ENCODE data around the gene PRSS12. TPM values are rescaled to one million over a fixed set of nuclear protein-coding genes. Genes with fewer than 3 reads are reported as not detected.
"Not testable (repeated sequence)": the region's sequence is repeated elsewhere in the genome, so short reads cannot be mapped to it uniquely, and the experiment has no call there.

Gene PRSS12, protein sequence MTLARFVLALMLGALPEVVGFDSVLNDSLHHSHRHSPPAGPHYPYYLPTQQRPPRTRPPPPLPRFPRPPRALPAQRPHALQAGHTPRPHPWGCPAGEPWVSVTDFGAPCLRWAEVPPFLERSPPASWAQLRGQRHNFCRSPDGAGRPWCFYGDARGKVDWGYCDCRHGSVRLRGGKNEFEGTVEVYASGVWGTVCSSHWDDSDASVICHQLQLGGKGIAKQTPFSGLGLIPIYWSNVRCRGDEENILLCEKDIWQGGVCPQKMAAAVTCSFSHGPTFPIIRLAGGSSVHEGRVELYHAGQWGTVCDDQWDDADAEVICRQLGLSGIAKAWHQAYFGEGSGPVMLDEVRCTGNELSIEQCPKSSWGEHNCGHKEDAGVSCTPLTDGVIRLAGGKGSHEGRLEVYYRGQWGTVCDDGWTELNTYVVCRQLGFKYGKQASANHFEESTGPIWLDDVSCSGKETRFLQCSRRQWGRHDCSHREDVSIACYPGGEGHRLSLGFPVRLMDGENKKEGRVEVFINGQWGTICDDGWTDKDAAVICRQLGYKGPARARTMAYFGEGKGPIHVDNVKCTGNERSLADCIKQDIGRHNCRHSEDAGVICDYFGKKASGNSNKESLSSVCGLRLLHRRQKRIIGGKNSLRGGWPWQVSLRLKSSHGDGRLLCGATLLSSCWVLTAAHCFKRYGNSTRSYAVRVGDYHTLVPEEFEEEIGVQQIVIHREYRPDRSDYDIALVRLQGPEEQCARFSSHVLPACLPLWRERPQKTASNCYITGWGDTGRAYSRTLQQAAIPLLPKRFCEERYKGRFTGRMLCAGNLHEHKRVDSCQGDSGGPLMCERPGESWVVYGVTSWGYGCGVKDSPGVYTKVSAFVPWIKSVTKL
- 22.6 TPM for polyA plus RNA-seq (2012; ENCODE audit: insufficient read depth, insufficient read length, low read depth)

DNA sequence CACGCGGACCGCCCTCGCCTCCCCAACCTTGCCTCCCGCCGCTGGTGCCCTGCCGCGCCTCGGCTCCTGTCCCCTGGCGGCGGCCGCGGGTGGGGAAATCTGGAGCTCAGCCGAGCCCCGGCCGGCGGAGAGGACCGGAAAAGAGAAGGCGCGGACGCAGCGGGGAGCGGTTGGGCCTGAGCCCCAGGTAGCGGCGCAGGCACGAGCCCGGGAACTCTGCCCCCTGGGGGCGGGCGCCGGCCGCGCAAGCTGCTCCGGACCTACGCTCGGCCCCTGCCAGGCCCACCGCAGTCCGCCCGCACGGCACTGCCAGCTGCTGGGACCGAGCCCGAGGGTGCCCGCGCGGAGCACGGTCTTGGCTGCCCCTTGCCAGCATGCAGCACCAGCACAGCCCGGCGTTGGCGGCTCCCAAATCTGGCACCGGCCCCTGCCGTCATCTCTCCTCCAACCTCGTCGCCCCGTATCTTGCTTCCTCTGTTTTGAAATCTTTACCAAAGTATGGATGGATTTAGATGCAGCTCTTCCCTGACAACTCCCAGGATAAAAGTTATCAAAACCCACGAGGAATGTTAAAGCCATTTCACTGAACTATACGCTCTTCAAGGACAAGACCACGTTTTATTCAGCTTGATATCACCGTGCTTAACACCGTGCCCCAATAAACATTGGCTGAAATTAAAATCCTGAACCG, at the start of gene PRSS12:
TSS of gene PRSS12 (minus strand) at position 161 of the 691 bp plus-strand sequence. CDS start 283 bp downstream, outside the sequence.
- no peaks in the 10 kb centered on the region; the same call in 1 of the 2 replicates for H3K4me1 ChIP-seq
- peak within 1 kb of the TSS; percentile 78 for H3K4me3 ChIP-seq (ENCODE audit: low read depth, low read length)
- DNase-seq = peak; percentile 95
- TF ChIP-seq, protein P1, sequence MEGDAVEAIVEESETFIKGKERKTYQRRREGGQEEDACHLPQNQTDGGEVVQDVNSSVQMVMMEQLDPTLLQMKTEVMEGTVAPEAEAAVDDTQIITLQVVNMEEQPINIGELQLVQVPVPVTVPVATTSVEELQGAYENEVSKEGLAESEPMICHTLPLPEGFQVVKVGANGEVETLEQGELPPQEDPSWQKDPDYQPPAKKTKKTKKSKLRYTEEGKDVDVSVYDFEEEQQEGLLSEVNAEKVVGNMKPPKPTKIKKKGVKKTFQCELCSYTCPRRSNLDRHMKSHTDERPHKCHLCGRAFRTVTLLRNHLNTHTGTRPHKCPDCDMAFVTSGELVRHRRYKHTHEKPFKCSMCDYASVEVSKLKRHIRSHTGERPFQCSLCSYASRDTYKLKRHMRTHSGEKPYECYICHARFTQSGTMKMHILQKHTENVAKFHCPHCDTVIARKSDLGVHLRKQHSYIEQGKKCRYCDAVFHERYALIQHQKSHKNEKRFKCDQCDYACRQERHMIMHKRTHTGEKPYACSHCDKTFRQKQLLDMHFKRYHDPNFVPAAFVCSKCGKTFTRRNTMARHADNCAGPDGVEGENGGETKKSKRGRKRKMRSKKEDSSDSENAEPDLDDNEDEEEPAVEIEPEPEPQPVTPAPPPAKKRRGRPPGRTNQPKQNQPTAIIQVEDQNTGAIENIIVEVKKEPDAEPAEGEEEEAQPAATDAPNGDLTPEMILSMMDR (IDR thresholded peaks at IDR 0.05; ENCODE audit: low read depth, low read length) = peak; percentile 64
- no peaks in the 10 kb centered on the region for H3K27me3 ChIP-seq
- no peaks in the 10 kb centered on the region for H3K9me3 ChIP-seq
- no peaks in the 10 kb centered on the region for H3K36me3 ChIP-seq

DNA sequence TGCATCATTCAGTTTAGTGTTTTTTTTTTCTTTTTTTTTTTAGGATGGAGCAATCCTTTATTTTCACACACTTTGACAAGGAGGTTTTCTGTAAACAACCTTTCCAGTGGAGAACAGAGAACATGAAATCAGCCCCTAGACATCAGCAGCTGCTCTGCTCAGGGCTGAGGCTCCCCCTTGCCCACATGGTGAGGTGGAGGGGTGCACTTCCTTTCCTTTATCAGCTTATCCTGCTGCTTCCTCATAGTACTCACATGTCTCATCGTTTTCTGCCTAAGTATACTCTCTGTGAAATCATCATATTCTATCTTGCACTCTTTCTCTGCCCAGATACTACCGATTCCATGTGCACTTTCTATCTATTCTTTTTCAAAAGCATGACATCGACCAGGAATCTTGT, 47.6 kb upstream of the PRSS12 start:
- Histone ChIP-seq H3K4me1 (peaks cover 8% of the 10 kb centered on the region), H3K36me3 (no peaks in the 10 kb centered on the region), H3K9me3 (no peaks in the 10 kb centered on the region), H3K27me3 (no peaks in the 10 kb centered on the region), H3K4me3 (ENCODE audit: low read depth, low read length) (no peak overlapping the region)
- TF ChIP-seq, protein P1 (IDR thresholded peaks at IDR 0.05; ENCODE audit: low read depth, low read length) = no peak
- DNase-seq = no peak

DNA sequence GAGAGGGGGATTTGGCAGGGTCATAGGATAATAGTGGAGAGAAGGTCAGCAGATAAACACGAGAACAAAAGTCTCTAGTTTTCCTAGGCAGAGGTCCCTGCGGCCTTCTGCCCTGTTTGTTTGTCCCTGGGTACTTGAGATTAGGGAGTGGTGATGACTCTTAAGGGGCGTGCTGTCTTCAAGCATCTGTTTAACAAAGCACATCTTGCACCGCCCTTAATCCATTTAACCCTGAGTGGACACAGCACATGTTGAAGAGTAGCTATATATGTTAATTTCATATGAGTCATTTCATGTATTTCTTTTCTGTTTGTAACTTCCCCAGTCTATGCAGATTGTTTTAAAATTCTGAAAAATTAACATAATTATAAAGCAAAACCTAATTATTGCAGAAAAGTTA, 47.1 kb upstream of the PRSS12 start:
- H3K4me1 ChIP-seq = peaks cover 12% of the 10 kb centered on the region
- not testable (repeated sequence) for H3K27me3 ChIP-seq; DNase-seq; H3K36me3 ChIP-seq; H3K4me3 ChIP-seq (ENCODE audit: low read depth, low read length); H3K9me3 ChIP-seq

DNA sequence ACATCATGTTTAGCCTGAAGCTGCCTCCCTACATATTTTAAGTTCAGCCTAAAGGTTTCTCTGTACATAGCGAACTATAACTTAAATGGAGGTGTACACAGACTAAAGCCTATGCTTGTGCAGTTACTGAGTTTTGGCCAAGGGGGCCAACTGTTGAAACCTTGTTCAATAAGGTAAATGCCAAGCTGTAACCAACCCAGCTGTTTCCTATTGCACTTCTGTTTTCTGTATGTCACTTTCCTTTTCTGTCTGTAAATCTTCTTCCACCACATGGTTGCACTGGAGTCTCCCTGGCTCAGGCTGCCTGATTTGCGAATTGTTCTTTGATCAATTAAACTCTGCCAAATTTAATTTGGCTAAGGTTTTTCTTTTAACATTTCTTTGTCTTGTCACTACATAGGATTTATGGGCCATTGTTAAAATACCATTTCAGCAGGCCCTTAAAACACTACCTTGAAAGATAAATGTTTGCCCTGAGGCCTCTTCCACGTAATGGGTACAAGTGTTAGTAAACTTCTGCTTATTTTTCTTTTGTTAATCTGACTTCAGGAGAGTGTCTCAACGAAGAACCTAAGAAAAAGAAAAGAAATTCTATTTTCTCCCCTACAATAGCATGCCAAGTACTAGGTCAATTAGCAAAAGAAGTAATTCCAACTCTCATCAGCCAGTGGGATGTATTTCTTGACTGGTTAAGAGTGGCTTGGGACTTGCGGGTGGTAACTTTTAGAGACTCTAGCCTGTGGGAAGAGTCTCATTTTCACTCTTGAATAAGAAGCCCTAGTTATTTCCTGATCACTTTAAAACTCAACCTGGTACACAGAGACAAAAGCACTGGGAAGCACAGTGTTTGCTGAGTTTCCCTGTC, 45.7 kb upstream of the PRSS12 start:
- no peak overlapping the region for H3K4me3 ChIP-seq (ENCODE audit: low read depth, low read length)
- no peak for DNase-seq
- H3K9me3 ChIP-seq = no peaks in the 10 kb centered on the region
- peaks cover 12% of the 10 kb centered on the region for H3K4me1 ChIP-seq
- TF ChIP-seq, protein P1 (IDR thresholded peaks at IDR 0.05; ENCODE audit: low read depth, low read length) = no peak
- no peaks in the 10 kb centered on the region for H3K36me3 ChIP-seq
- H3K27me3 ChIP-seq = no peaks in the 10 kb centered on the region

DNA sequence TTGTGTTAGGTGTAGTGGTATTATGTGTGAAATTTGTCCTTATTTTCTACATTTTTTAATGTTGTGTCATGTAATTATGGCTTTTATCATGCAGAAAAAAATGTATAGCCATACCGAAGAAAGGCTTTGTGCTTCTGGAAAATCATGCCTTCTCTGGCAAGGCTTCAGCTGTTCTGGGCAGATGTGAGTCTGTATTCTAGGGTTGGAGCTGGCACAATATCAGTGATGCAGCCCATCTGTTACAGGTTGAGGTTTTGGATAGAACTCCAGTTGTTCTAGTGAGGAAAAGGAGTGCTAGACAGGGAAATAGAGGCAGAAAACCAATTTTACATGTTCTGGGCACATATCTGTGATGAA, 44.8 kb upstream of the PRSS12 start:
- DNase-seq = no peak
- TF ChIP-seq, protein P1 (IDR thresholded peaks at IDR 0.05; ENCODE audit: low read depth, low read length) = no peak
- Histone ChIP-seq H3K27me3 (no peaks in the 10 kb centered on the region), H3K4me1 (peaks cover 12% of the 10 kb centered on the region), H3K4me3 (ENCODE audit: low read depth, low read length) (no peak overlapping the region), H3K36me3 (no peaks in the 10 kb centered on the region), H3K9me3 (no peaks in the 10 kb centered on the region)

All from BE2C (cell line).